HUDEP-2 (cell line): Measurements from ENCODE around the gene RECQL5.

Experiments used
- DNase-seq, 76 experiments: peaks; one replicate each; lab custom pipeline; 2025; ENCODE audit not compliant: unreplicated experiment in 76 of 76; lab: John Stamatoyannopoulos, UW

RECQL5 gene

GRCh38 chr17:75622771-75623273, 44.1 kb downstream of the RECQL5 start:
- no peak for DNase-seq

- no peak for DNase-seq
These were observed 44.9 kb downstream of the RECQL5 start for GRCh38 chr17:75622076-75622475.

GRCh38 chr17:75621489-75621888, 45.5 kb downstream of the RECQL5 start:
- no peak for DNase-seq

- DNase-seq: peak in 32 of 76 experiments; percentile 13 to 65 (median 36)
These were observed 47.2 kb downstream of the RECQL5 start for GRCh38 chr17:75619506-75620431.

- DNase-seq: no peak
These were observed 49.3 kb downstream of the RECQL5 start for GRCh38 chr17:75617675-75618074.

- DNase-seq: no peak
These were observed 49.7 kb downstream of the RECQL5 start for GRCh38 chr17:75617218-75617617.

GRCh38 chr17:75616521-75617122, 50.3 kb downstream of the RECQL5 start:
- no peak for DNase-seq

GRCh38 chr17:75615301-75615700, 51.7 kb downstream of the RECQL5 start:
- DNase-seq: no peak

GRCh38 chr17:75614556-75615270, 52.2 kb downstream of the RECQL5 start:
- no peak for DNase-seq

- peak in 5 of 76 experiments; percentile 6 to 28 (median 13) for DNase-seq
These were observed 52.9 kb downstream of the RECQL5 start for GRCh38 chr17:75614006-75614405.

- DNase-seq: no peak
These were observed 53.9 kb downstream of the RECQL5 start for GRCh38 chr17:75612906-75613626.

- no peak for DNase-seq
These were observed 55.0 kb downstream of the RECQL5 start for GRCh38 chr17:75611851-75612429.

GRCh38 chr17:75610103-75610984, 56.6 kb downstream of the RECQL5 start:
- no peak for DNase-seq

GRCh38 chr17:75607086-75607485, 59.9 kb downstream of the RECQL5 start:
- no peak for DNase-seq

GRCh38 chr17:75605790-75606189, 61.2 kb downstream of the RECQL5 start:
- no peak for DNase-seq

- DNase-seq: peak in 6 of 76 experiments; percentile 6 to 22 (median 10)
These were observed 62.8 kb downstream of the RECQL5 start for GRCh38 chr17:75604034-75604695.

GRCh38 chr17:75603123-75603522, 63.8 kb downstream of the RECQL5 start:
- no peak for DNase-seq

- no peak for DNase-seq
These were observed 64.3 kb downstream of the RECQL5 start for GRCh38 chr17:75602644-75603043.
